ENCODE data around the gene BRSK2. TPM values are rescaled to one million over a fixed set of nuclear protein-coding genes. Genes with fewer than 3 reads are reported as not detected.

The BRSK2 gene
- total RNA-seq, 1 donor from 2014 or later = 4.0 TPM

DNA sequence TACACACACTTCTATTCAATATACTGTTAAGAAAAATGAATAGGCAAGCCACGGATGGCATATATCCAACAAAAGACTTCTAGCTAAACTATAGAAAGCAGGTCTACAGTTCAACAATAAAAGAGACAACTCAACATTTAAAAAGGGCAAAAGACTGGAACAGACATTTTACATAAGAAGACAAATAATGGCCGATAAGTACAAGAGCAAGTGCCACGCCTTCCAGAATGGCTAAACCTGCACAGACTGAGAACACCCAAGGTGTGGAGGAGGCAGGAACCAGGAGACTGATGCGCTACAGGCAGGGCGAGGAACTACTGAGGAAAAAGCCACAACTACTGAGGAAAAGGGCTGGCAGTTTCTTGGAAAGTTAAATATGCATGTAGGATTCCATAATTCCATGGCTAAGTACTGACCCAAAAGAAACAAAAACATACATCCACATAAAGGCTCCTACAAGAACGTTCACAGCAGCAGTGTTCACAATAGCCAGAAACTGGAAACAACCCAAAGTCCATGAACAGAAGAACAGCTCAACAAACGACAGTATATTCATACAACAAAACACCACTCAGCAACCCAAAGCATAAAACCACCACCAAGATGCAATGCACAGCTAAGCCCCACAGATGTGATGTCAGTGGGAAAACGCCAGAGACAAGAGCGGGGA, 106.5 kb downstream of the BRSK2 start:
- no peak for DNase-seq (ENCODE audit: low spot score)
- peaks cover 9% of the 10 kb centered on the region for H3K36me3 Mint-ChIP-seq (ENCODE audit: low read depth, unreplicated experiment)
- peaks cover 8% of the 10 kb centered on the region for H3K4me1 Mint-ChIP-seq (ENCODE audit: unreplicated experiment)
- no peaks in the 10 kb centered on the region for H3K9me3 Mint-ChIP-seq (ENCODE audit: unreplicated experiment)
- TF ChIP-seq, protein P1, sequence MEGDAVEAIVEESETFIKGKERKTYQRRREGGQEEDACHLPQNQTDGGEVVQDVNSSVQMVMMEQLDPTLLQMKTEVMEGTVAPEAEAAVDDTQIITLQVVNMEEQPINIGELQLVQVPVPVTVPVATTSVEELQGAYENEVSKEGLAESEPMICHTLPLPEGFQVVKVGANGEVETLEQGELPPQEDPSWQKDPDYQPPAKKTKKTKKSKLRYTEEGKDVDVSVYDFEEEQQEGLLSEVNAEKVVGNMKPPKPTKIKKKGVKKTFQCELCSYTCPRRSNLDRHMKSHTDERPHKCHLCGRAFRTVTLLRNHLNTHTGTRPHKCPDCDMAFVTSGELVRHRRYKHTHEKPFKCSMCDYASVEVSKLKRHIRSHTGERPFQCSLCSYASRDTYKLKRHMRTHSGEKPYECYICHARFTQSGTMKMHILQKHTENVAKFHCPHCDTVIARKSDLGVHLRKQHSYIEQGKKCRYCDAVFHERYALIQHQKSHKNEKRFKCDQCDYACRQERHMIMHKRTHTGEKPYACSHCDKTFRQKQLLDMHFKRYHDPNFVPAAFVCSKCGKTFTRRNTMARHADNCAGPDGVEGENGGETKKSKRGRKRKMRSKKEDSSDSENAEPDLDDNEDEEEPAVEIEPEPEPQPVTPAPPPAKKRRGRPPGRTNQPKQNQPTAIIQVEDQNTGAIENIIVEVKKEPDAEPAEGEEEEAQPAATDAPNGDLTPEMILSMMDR (IDR thresholded peaks at IDR 0.05; ENCODE audit: unreplicated experiment) = no peak
- peaks cover 6% of the 10 kb centered on the region for H3K27me3 Mint-ChIP-seq (ENCODE audit: unreplicated experiment)
- H3K4me3 Mint-ChIP-seq (ENCODE audit: unreplicated experiment) = no peak overlapping the region
- no peak overlapping the region for H3K27ac Mint-ChIP-seq (ENCODE audit: unreplicated experiment)

DNA sequence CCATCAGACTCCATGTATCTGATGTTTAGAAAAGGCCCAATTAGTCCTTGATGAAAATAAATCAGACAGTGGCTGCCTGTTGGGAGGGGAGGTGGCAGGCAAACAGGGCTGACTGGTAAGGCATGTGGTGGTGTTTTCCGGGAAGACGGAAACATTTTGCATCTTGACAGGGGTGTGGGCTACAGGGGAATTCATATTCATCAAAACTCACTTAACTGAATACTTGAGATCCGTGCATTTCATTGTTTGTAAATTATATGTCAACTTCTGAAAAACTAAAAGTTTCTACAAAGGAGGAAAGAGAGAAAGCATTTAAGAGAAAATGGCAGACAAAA, 107.0 kb downstream of the BRSK2 start:
- DNase-seq (ENCODE audit: low spot score) = no peak
- TF ChIP-seq, protein P1 (IDR thresholded peaks at IDR 0.05; ENCODE audit: unreplicated experiment) = no peak
- Mint-ChIP-seq H3K4me1 (ENCODE audit: unreplicated experiment) (peaks cover 8% of the 10 kb centered on the region), H3K9me3 (ENCODE audit: unreplicated experiment) (no peaks in the 10 kb centered on the region), H3K36me3 (ENCODE audit: low read depth, unreplicated experiment) (peaks cover 9% of the 10 kb centered on the region), H3K27ac (ENCODE audit: unreplicated experiment) (no peak overlapping the region), H3K27me3 (ENCODE audit: unreplicated experiment) (peaks cover 6% of the 10 kb centered on the region), H3K4me3 (ENCODE audit: unreplicated experiment) (no peak overlapping the region)

DNA sequence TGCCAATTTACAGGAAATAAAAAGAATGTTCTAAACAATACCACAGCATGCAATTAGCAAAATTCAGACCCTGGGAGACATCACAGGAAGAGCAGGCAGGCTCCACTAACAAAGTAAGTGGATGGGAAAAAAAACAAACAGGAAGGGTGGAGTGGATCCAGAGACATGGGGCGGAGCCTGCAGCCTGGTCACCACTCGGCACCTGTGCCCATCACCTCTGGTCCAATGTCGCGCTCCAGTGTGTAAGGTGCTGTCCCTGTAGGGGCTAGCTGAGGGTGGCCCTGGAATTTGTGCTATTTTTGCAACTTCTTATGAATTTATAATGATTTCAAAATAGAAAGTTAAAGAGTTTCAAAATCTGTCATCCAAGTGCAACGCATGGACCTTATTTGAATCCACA, 107.9 kb downstream of the BRSK2 start:
- TF ChIP-seq, protein P1 (IDR thresholded peaks at IDR 0.05; ENCODE audit: unreplicated experiment) = no peak
- peaks cover 6% of the 10 kb centered on the region for H3K27me3 Mint-ChIP-seq (ENCODE audit: unreplicated experiment)
- H3K9me3 Mint-ChIP-seq (ENCODE audit: unreplicated experiment) = no peaks in the 10 kb centered on the region
- no peak overlapping the region for H3K4me3 Mint-ChIP-seq (ENCODE audit: unreplicated experiment)
- H3K36me3 Mint-ChIP-seq (ENCODE audit: low read depth, unreplicated experiment) = peaks cover 9% of the 10 kb centered on the region
- DNase-seq (ENCODE audit: low spot score) = no peak
- H3K4me1 Mint-ChIP-seq (ENCODE audit: unreplicated experiment) = peaks cover 8% of the 10 kb centered on the region
- H3K27ac Mint-ChIP-seq (ENCODE audit: unreplicated experiment) = no peak overlapping the region

DNA sequence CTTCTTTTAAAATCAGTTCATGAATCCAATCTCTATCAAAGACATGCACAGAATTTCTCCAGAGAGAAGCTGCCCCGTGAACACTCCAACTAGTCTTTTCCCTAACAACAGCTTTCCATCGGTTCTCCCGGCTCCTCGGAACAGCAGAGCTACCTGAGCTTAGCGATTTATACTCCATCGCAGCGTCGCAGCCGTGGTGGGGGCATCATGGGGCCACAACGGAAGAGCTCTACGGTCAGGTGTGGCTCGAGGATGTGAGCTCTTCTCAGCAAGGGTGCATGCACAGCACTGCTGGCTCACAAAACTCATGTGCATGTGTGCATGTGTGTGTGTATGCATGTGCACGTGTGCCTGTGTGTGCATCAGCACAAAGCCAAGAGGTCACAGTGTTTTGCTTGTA, 108.5 kb downstream of the BRSK2 start:
- DNase-seq (ENCODE audit: low spot score) = no peak
- TF ChIP-seq, protein P1 (IDR thresholded peaks at IDR 0.05; ENCODE audit: unreplicated experiment) = no peak
- no peak overlapping the region for H3K27ac Mint-ChIP-seq (ENCODE audit: unreplicated experiment)
- H3K9me3 Mint-ChIP-seq (ENCODE audit: unreplicated experiment) = no peaks in the 10 kb centered on the region
- H3K27me3 Mint-ChIP-seq (ENCODE audit: unreplicated experiment) = peaks cover 6% of the 10 kb centered on the region
- no peak overlapping the region for H3K4me3 Mint-ChIP-seq (ENCODE audit: unreplicated experiment)
- peaks cover 8% of the 10 kb centered on the region for H3K4me1 Mint-ChIP-seq (ENCODE audit: unreplicated experiment)
- H3K36me3 Mint-ChIP-seq (ENCODE audit: low read depth, unreplicated experiment) = peaks cover 9% of the 10 kb centered on the region

DNA sequence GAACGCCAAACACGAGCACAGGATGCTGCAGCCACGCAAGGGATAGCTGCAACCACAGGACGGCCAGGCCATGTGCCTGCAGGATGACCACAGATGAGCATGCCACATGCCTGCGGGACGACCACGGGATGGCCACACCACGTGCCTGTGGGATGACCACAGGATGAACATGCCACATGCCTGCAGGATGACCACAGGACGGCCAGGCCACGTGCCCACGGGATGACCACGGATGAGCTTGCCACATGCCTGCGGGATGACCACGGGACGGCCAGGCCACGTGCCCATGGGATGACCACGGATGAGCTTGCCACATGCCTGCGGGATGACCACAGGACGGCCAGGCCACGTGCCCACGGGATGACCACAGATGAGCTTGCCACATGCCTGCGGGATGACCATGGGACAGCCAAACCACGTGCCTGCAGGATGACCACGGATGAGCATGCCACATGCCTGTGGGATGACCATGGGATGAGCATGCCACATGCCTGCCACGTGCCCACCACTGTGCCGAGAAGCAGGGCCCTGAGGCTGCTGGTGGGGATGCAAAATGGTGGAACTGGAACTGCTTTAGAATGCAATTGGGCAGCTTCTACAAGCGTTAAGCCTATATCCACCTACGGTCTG, 109.6 kb downstream of the BRSK2 start:
- H3K36me3 Mint-ChIP-seq (ENCODE audit: low read depth, unreplicated experiment) = peaks cover 9% of the 10 kb centered on the region
- TF ChIP-seq, protein P1 (IDR thresholded peaks at IDR 0.05; ENCODE audit: unreplicated experiment) = no peak
- peak overlapping the region; percentile 5 for H3K27ac Mint-ChIP-seq (ENCODE audit: unreplicated experiment)
- no peak for DNase-seq (ENCODE audit: low spot score)
- H3K27me3 Mint-ChIP-seq (ENCODE audit: unreplicated experiment) = peaks cover 6% of the 10 kb centered on the region
- H3K4me1 Mint-ChIP-seq (ENCODE audit: unreplicated experiment) = peaks cover 8% of the 10 kb centered on the region
- no peaks in the 10 kb centered on the region for H3K9me3 Mint-ChIP-seq (ENCODE audit: unreplicated experiment)
- no peak overlapping the region for H3K4me3 Mint-ChIP-seq (ENCODE audit: unreplicated experiment)
